BE2C (cell line): ENCODE results near the gene CCL25.
A peak's percentile ranks its signal among the peaks of the same experiment; 100 is the strongest.

Experiments used
- DNase-seq: peaks from one replicate; pipeline ENCODE4 v3.0.0-alpha.2; 2020
- H3K27me3 ChIP-seq: fragments of 250-450 bp; sonication (Bioruptor Pico); 2 replicates; pipeline ENCODE4 v1.5.1; 2020; ENCODE audit warnings: mild to moderate bottlenecking
- H3K36me3 ChIP-seq: fragments of 250-450 bp; sonication (Bioruptor Pico); 2 replicates; pipeline ENCODE4 v1.5.1; 2020; ENCODE audit warnings: mild to moderate bottlenecking
- H3K4me1 ChIP-seq: fragments of 250-450 bp; sonication (Bioruptor Pico); 2 replicates; pipeline ENCODE4 v1.5.1; 2020
- H3K4me3 ChIP-seq: 2 replicates; pipeline ENCODE4 v1.5.1; 2011; ENCODE audit warnings: low read depth, low read length
- H3K9me3 ChIP-seq: fragments of 250-450 bp; sonication (Bioruptor Pico); 2 replicates; pipeline ENCODE4 v1.5.1; 2020
- CTCF ChIP-seq: IDR thresholded peaks from 2 replicates; pipeline ENCODE4 v1.5.1; 2012; ENCODE audit warnings: mild to moderate bottlenecking, low read depth, low read length

Gene CCL25

GRCh38 chr19:8065875-8066261 is 13.3 kb downstream of the CCL25 start:
- Histone ChIP-seq H3K27me3 (peaks cover 12% of the 10 kb centered on the region; the same call in 1 of the 2 replicates), H3K9me3 (peaks cover 9% of the 10 kb centered on the region), H3K4me3 (no peak overlapping the region), H3K36me3 (no peaks in the 10 kb centered on the region), H3K4me1 (no peaks in the 10 kb centered on the region)
- TF ChIP-seq CTCF: no peak
- DNase-seq: no peak

DNA sequence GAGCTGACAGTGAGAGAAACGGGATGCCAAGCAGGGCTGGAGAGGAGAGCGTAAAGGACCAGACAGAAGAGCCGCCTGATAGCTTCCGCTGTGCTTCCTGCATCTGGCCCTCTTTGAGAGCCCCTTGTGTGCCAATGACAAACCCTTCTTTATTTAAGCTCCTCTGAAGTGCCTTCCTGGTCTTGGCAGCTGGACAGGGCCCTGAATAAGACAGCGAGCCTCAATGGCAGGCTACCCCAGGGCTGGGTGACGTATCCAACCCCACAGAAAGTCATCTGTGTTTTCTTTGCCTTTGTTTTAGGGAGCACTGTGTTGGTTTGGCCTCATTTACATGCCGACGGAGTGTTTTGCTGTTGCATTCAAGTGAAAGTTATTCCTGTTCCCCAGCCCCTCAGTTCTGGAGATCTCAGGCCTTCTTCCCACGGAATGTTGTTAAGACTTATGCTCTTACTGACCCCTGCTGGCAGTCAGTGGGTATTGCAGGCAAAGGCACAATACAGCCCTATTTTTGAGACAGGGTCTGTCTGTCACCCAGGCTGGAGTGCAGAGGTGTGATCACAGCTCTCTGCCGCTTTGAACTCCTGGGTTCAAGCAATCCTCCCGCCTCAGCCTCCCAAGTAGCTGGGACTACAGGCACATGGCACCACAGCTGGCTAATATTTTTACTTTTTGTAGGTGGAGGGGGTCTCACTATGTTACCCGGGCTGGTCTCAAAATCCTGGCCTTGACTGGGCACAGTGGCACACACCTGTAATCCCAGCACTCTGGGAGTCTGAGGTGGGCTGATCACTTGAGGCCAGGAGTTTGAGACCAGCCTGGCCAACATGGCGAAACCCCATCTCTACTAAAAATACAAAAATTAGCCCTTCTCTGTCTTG is 16.8 kb downstream of the CCL25 start:
- Histone ChIP-seq H3K9me3 (peaks cover 9% of the 10 kb centered on the region), H3K4me1 (no peaks in the 10 kb centered on the region), H3K4me3 (no peak overlapping the region), H3K36me3 (no peaks in the 10 kb centered on the region), H3K27me3 (no peaks in the 10 kb centered on the region)
- TF ChIP-seq CTCF: peak; percentile 79
- no peak for DNase-seq

GRCh38 chr19:8071912-8072311 is 19.4 kb downstream of the CCL25 start:
- Histone ChIP-seq H3K4me1 (no peaks in the 10 kb centered on the region), H3K36me3 (no peaks in the 10 kb centered on the region), H3K27me3 (no peaks in the 10 kb centered on the region), H3K9me3 (peaks cover 9% of the 10 kb centered on the region), H3K4me3 (no peak overlapping the region)
- DNase-seq: no peak
- TF ChIP-seq CTCF: no peak

DNA sequence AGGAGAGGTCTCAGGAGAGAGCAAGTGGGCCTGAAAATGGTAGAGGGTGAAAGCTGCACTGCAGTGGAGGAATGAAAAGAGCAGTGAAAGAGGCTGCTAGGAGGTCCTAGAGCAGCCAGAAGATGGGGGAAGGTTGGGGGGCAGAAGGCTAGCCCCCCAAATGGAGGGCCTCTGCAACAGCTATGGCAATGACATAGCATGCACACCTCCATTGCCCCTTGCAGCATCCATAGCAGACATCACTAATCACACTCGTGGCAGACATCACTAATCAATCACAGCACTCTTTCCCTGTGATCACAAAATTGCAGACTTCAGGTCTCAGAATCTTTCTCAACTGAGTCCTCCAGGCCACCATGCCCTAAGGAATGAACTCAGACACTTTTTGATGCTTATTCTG is 21.9 kb downstream of the CCL25 start:
- no peaks in the 10 kb centered on the region for H3K4me1 ChIP-seq
- H3K27me3 ChIP-seq: no peaks in the 10 kb centered on the region
- H3K4me3 ChIP-seq: no peak overlapping the region
- H3K9me3 ChIP-seq: peaks cover 3% of the 10 kb centered on the region
- no peak for DNase-seq
- H3K36me3 ChIP-seq: no peaks in the 10 kb centered on the region
- TF ChIP-seq CTCF: no peak

- Histone ChIP-seq H3K36me3 (no peaks in the 10 kb centered on the region), H3K9me3 (no peaks in the 10 kb centered on the region), H3K27me3 (no peaks in the 10 kb centered on the region), H3K4me1 (no peaks in the 10 kb centered on the region), H3K4me3 (no peak overlapping the region)
- DNase-seq: no peak
- no peak for TF ChIP-seq CTCF
These were observed 22.9 kb downstream of the CCL25 start for GRCh38 chr19:8075158-8076074.
